GM21528 (cell line): Measurements from ENCODE around the gene OR6X1.

ENCODE experiments used
- ATAC-seq: cut with Tn5 transposase; IDR thresholded peaks from one replicate; pipeline ENCODE4 v1.9.1; 2021; ENCODE audit warnings: mild to moderate bottlenecking, moderate library complexity; ENCODE audit not compliant: unreplicated experiment, low FRiP score

Gene OR6X1

GRCh38 chr11:123704341-123704740, 50.0 kb downstream of the OR6X1 start:
- ATAC-seq, result no peak
